HG03175 (cell line): ENCODE measurements around the gene B4GAT1.

ENCODE experiments used
- ATAC-seq: cut with Tn5 transposase; IDR thresholded peaks from one replicate; pipeline ENCODE4 v1.9.1; 2021; ENCODE audit warnings: mild to moderate bottlenecking, moderate library complexity; ENCODE audit not compliant: unreplicated experiment

Gene B4GAT1

DNA sequence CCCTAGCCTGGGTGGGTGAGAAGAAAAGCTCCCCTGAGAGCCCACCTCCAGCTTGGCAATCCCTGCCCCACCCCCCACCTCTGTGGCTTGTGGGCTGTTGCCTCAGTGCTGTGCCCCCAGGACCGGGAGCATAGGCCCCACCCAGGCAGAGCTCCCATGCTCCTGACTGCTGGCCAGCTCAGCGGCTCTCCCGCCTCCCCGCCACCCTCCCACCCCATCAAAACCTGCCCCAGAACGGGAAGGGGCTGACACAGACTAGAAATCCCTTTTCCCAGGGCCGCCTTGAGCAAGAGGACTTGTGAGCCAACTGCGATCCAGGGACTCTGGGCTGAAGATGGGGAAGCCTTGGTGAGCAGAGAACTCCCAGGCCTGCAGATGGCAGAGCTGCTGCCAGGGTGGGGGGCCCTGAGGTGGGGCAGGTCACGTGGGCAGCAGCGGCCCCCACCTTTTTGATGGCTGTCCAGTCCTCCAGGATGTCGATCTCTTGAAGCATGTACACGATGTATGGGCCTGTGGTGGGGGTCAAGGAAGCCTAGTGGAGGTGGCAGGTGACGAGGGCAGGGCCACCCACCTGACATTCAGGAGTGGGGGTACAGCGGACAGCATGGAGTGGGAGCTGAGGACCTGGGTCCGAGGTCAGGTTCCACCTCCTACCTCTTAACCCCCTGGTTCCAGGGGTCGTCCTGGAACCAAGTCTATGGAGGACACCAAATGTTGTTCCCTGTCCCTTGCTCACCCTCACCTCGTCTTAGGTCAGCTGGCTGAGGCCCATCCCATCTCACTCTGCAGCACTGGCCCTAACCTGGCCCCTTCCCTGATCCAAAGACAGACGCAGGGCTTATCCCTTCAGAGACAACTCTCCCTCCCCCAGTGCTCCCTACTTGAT, 8.9 kb downstream of the B4GAT1 start:
- no peak for ATAC-seq

DNA sequence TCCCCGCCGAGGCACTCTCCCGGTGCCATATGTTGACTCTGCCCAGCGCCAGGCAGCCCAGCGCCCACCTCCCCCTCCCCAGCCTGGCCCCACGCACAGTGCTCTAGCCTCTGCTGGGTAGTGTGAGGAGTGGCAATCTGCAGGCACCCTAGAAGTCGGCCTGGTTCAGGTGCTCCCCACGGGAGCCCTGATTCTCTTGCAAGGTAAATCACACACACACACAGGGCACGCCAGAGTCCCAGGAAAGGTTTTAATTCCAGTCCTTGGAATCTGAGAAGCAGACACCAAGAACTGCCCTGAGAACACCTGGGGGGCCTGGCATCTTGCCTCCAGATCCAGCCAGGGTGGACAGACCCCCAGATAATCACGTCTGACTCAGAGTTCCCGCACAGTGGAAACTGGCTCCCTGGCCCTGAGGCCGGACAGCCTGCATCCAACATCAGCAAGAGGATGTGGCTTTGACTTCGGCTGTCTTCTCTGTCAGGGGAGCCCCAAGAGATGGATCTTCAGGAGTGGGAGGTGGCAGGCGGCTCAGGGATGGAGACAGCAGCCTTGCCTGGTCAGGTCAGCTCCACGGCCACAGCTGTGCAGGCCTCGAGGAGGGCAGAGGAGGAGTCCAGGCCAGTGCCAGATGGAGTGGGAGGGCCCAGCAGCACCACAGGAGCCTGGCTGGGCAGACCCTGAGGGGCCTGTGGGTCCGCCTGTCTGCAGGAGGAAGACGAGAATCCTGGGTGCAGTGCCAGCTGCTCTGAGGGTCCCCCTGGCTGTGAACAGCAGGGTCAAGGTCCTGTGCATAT, 10.1 kb downstream of the B4GAT1 start:
- no peak for ATAC-seq

DNA sequence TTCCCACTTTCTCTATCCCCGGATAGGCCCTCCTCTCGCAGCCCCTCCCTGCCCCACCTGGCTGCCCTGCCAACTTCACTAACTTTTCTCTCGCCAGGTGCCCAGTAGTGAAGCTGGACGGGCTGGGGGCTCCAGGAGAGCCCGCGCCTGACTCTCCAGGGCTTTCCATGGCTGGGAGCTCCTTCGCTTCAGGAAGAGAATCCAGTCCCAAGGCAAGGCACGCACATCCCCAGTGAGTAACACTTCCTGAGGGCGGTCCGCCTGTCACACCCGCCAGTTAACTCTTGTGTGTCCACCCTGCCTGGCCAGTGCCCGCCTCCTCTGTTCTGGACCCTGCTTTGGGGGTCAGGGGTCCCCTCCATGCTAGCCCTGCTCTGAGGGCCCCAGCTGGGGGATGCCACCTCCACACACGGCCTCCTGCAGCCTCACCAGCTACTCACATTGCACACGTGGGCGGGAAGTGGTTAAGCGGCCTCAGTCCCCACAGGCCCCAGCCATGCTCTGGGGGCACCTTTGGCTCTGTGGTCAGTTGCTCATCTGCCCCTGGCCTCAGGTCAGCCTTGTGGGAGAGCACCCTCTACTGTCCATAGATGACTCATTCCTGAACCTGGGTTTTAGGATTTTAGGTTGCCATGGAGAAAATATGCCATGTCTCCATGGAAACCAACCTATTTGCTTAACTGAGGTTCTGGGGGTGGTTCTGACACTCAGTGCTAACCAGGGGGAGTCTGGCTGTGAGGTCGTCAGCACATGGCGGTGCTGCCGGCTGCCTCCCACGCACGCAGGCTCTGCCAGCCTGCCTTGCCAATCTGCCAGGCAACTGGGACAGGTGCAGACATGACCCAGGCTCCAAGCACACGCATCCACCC, 11.0 kb downstream of the B4GAT1 start, which contains the start of gene RIN1:
Gene RIN1 (minus strand): TSS at position 201 of the 869 bp plus-strand sequence. CDS start 32 bp downstream, at position 169.
- ATAC-seq = peak; percentile 69

DNA sequence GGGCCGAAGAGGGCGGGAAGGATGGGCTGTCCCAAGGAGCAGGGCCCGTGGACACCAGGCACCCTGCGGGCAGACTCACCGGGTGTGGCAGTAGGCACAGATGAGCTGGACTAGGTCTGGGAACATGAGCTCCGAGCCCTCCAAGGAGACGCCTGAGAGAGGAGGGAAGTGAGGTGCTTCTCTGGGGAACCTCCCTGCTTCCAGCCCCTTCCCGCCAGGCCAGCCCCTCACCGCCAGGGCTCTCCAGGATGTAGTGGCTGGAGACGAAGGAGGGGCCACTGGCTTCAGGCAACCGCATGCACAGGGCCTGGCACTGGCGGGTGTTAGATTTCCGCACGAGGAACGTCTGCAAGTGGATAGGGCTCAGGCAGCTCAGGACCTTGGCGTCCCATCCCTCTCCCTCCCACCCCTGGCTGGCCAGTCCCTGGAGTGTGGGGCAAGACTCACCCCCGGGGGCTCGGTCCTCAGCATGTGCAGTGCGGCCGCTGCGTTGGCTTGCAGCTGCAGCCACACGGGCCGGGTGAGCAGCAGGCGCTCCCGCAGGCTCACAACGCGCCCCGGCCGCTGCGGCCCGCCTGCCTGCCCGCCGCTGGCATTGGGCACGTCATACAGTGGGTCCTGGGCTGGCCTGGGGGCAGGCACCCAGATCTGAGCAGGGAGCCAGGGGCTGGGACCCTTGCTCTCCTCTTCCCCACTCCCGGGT, 11.7 kb downstream of the B4GAT1 start:
- ATAC-seq = no peak

DNA sequence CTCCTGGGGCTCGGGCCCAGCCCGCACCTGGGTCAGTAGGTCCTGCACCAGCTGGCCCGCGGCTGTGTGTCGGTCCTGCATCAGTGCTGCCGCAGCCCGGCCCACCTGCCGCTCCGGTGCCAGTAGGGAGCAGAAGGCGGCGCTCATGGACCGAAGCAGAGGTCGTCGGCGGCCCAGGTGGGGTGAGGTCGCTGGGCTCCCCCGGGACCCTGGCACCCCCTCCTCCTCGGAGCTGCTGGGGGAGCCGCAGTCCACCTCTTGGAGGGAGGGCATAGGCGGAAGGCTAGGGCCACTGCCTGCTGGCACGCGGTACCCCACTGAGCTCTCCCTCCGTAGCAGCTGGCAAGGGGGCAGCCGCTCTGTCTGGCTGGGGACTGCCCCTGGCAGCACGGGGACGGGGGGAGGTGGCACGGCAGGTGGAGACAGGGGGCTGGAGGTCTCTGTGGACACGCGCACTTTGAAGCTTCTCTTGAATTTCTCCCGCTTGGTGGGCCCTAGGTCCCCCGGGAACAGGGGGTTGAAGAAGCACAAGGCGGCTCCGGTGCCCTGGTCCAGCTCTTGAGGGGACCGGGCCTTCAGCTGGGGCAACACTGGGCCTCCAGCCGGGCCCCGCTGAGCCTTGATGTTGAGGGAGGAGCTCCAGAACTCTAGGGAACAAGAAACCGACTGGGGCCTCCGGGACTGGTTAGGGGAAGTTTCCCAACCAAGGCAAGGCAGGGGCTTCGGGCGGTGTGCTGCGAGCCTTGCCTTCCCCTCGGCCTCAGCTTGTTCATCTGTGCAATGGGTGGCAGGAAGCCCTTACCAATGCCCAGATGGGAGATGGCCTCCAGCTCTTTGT, 12.6 kb downstream of the B4GAT1 start:
- ATAC-seq = no peak

DNA sequence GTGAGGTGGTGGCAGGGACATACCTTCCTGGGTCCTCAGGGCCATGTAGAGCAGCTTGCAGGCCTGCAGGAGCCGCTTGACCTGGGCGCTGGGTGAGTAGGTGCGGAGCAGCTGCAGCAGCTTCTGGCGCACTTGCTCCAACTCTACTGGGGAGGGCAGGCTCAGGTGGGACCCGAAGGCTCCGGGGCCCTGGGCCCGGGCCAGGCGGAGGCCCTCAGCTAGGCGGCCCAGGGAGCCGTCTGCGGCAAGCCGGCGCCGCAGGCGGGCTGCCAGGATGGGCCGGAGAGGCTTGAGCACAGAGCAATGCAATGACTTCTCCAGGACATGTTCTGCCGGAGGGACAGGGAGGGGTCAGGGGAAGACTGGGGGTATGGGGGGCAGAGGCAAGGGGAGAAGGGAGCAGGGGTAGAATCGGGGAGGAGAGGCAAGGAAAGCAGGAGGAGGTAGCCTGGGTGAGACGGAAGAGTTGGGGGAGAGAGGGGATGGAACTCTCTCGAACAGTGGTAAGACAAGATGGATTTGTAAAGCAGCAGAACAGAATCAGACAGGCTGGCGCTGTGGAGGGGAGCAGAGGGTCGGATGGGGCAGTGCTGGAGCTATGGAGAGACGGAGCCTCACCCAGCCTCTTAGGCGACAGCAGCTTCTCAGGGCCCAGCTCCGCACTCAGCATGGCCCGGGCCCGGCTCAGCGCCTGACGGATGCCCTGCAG, 13.4 kb downstream of the B4GAT1 start:
- ATAC-seq = no peak

DNA sequence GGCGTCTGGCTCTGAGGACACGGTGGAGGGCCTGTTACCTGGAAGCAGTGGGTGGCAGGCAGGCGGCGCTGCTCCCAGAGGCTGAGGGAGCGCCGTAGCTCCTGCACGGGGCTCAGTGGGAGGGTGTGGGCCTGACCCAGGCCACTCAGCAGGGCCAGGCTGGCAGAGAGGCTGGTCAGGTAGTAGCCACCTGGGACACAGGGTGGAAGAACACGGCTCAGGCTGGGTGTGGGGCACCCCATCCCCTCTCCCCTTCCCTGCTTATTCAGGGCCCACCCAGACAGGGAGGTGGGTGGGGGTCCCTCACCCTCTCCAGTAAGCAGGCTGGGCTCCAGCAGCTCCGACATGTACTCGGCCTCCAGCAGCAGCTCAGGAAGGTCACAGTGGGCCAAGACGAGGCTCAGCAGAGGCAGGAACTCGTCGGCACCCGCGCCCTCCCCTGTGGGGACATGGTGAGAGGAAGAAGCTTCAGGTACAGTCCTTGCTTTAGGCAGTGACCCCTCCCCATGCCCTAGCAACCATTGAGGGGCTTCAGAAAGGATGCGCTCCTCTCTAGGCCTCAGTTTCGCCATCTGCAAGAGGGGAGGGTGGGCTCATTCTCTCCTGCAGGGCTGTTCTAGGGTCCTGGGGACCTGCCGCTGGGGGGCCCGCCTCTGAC, 14.1 kb downstream of the B4GAT1 start:
- ATAC-seq = no peak

DNA sequence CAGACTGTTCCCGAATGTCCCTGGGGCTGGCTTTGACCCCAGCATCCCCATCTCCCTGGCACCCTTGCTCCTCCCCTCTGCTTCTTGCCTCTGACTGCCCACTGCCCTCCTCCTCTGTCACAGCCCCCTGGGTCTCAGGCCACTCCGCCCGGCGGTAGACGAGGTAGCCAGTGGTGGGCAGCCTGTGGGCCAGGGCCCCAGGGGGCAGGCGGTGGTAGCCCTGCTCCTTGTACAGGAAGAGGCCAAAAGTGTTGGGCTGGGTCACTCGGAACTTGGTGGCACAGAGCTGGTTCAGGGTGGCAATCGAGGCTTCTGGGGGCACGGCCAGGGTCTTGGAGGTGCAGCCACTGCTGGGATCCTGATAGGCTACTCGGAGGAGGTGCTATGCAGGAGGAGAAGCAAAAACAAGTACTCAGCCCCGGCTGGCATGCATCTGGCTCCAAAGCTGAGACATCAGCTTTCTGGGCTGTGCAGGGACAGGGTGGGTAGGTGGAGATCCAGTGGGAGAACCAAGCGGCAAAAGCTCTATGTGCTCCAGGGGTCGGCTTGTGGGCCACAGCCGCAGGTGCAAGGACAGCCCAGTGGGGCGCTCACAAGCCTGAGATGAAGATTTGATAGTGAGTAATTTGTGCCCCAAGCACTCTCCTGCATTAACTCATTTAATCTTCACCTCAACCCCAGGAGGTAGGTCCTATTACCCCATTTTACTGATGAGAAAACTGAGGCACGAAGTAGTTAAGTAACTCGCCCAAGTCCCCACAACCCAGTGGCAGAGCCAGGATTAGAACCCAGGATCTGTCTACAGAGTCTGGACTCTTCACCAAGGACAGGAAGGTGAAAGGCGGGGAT, 14.8 kb downstream of the B4GAT1 start:
- no peak for ATAC-seq

DNA sequence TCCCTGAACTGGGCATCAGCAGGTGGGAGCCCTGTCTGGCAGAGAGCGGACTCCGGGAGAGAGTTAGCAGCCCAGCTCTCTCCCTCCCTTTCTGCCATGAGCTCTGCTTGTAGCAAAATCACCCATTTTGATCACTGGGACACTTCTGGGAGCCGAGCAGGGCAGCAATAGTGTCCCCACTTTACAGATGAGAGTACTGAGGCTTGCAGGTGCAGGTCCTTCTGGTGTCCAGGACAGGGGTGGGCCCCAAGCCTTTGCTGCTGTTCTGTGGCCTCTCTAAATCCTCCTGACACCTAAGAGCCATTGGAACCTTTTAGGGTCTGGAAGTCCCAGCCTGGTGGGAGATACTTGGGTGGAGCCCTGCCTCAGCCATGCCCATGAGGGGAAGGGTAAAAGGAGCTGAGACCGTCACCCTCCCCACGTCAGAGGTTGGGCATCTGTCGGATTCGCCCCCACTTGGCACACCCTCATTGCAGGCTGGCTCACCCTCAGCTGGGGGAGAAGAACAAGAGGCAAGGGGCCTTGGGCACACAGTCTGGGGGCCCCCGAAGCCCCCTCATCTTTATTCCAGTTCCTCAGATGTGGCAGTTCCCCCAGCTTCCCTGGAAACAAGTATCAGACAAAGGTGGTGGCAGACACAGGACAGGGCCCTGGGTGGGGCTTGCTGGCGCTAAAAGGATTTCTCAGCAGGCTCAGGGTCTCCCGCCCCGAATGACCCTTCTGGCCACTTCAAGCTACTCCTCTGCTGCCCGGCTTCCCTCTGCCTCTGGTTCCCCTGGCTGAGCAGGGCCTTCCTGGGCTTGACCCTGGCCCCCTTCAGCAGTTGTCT, 15.7 kb downstream of the B4GAT1 start:
- ATAC-seq = no peak

DNA sequence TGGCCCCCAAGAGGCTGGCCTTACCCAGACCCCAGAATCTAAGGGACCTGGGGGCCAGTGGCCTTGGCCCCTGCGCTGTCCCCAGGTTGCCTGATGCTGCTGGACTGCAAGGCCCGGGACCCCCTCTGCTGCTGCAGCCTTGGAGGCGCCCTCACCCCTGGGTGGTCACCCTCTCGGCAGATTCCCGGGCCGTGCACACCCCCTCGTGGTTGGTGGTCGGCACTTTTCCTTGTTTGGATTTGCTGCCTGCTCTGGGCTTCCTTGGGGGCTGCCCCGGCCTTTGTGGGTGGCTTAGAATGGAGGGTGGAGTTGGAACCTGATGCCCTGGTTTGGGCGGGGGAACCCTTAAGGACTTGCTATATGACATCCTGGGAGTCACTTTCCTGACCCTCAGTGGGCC, 16.5 kb downstream of the B4GAT1 start:
- no peak for ATAC-seq

DNA sequence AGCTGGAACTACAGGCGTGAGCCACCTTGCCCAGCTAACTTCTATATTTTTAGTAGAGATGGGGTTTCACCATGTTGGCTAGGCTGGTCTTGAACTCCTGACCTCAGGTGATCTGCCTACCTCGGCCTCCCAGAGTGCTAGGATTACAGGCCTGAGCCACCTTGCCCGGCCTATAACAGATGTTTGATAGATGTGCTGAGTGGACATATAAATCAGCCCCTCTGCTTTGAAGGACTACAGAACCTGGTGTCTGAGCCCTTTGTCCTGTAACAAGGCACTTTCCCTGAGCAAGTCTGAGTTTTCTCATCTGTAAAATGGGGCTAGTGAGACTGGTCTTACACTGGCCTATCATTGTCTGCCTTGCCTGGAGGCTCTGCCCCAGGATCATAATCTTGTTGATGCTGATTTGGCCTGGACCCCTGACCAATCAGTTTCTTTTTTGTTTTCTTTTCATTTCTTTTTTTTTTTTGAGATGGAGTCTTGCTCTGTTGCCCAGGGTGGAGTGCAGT, 18.2 kb downstream of the B4GAT1 start:
- ATAC-seq = no peak

DNA sequence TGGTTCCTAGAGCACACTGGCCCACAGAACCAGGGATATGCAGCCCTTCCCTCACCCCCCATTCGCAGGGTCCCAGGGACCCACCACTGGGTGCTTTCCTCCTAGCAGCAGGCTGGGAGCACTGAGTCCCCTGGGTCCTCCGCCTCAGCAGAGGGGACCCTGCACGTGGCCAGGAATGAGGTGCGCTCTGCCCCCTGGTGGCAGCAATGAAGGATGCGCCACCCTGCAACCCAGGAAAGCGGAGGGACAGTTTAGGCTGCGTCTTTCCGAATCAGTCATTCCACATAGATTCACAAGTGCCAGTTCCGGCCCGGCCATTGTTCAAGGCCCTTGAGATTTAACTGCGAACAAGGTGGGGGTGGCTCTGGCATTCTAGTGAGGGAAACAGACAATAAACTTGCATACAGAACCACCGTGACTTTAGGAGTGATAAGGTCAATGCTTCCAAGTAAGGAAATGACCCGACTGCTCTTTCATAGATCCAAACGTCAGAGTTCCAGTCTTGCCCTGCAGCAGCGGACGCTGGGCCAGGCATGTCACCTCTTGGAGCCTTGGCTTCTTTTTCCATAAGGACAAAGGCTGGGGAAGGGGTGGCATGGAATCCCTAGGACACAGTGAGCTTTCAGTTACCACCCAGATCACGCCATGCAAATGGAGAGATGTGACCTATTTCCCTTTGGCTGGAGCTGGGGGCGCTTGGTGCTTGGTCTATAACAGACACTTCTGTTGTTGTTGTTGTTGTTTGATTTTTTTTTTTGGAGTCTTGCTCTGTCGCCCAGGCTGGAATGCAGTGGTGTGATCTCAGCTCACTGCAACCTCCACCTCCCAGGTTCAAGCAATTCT, 18.9 kb downstream of the B4GAT1 start:
- no peak for ATAC-seq

DNA sequence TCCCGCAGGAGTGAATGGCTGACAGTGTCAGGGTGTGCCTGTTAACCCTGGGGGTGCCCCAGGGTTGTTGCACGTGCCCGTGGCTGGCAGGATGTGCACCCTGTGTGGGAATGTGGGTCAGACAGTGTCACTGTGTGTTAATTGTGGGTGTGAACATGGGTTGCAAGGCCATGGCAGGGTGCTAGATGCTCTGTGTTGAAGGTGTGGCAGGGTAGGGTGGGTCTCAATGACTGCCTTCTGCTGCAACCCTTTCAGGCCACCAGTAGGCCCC, 19.5 kb downstream of the B4GAT1 start:
- no peak for ATAC-seq

DNA sequence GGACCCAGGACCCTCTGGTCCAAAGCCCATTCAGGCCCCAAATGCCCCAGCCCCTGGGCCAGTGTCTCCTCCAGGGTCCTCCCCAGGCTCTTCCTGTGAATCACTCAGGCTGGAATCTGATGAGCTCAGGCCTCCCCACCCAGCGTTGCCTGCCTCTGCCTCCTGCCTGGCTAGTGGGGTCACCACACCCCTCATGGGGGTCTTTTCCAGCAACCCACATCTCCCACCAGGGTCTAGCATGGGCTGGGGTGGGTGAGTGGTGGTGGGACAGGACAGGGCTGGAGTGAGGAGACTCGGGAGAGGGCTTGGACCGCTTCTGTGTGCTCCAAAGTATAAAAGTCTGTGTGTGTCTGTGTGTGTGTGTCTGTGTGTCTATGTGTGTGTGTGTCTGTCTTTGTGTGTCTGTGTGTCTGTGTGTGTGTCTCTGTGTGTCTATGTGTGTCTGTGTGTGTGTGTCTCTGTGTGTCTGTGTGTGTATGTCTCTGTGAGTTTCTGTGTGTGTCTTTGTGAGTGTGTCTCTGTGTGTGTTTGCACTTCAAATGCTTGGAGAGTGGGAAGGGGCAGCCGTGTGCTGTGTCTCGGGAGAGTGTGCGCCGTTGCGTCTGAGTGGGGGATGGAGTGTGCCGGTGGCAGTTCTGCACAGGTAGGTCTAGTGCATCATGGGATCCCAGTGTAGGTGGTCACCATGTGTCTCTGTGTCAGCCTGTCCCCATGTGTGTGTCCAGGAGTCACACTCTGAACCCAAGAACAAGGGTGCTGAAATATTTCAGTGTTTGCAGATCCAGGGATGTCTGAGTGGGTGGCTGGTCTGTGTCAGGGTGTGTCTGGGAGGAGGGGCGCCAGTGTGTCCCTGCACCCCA, 20.0 kb downstream of the B4GAT1 start:
- no peak for ATAC-seq
